Right ventricle myocardium inferior (tissue), 1 donor: ENCODE data around the gene FAM20A. TPM values are rescaled to one million over a fixed set of nuclear protein-coding genes. Genes with fewer than 3 reads are reported as not detected.

Experiments used
- ATAC-seq: fragments of 200-7000 bp; cut with Tn5 transposase; one replicate; pipeline ENCODE4 v1.9.1; 2020; ENCODE audit warnings: mild to moderate bottlenecking, moderate library complexity
- DNase-seq: peaks from one replicate; pipeline ENCODE4 v3.0.0; 2021; ENCODE audit errors: missing footprints
- intact Hi-C: fragments of 100-400 bp; cut with DNase I; formaldehyde crosslinking; loops from one replicate; pipeline ENCODE4 v1.11.0; 2022
- long read RNA-seq: library from polyadenylated mRNA; unstranded; transcript quantifications from one replicate; pipeline ENCODE4 v2.0.0, GENCODE V29; 2021
- total RNA-seq: library from RNA; stranded (reverse); fragmentation: NEBNext Ultra II Directional; extraction: Animal tissue kit (Norgen Biotek cat#: 25700); gene quantifications from one replicate; pipeline ENCODE4 v1.2.1, GENCODE V29; 2021
- donor health status: DM: no; HTN: yes; CAD: no; lungs with severe emphysema.

The FAM20A gene
- 4.6 TPM for total RNA-seq
- long read RNA-seq, partial matches to known transcripts, result 2 of 10 reads
- long read RNA-seq, other reads (novel, unspliced or antisense), result 4 of 10 reads

- peak; percentile 40 for ATAC-seq
- intact Hi-C loops, result no loop called here
- DNase-seq, result peak; percentile 76
Measured at GRCh38 chr17:68600931-68601564, at the start of gene FAM20A. TSS of gene FAM20A (minus strand) at chr17:68601367. CDS start at chr17:68600666, 701 bp downstream.

- DNase-seq (no peak), ATAC-seq (no peak)
Measured at GRCh38 chr17:68649324-68649723, 48.2 kb upstream of the FAM20A start.

GRCh38 chr17:68646626-68647526, 45.7 kb upstream of the FAM20A start:
- DNase-seq, result no peak
- ATAC-seq, result no peak
- intact Hi-C loops, result no loop called here

More at GRCh38 chr17:68649324-68649723, 48.2 kb upstream of the FAM20A start:
- intact Hi-C loops, result no loop called here

- intact Hi-C loops, result no loop called here
- ATAC-seq (peak; percentile 77), DNase-seq (peak; percentile 50)
Measured at GRCh38 chr17:68642118-68642412, 40.9 kb upstream of the FAM20A start.

GRCh38 chr17:68641276-68642117, 40.3 kb upstream of the FAM20A start:
- ATAC-seq (peak; percentile 39), DNase-seq (no peak)
- intact Hi-C loops, result no loop called here

GRCh38 chr17:68640242-68640989, 39.2 kb upstream of the FAM20A start:
- no peak for ATAC-seq
- intact Hi-C loops, result no loop called here
- no peak for DNase-seq

DNA sequence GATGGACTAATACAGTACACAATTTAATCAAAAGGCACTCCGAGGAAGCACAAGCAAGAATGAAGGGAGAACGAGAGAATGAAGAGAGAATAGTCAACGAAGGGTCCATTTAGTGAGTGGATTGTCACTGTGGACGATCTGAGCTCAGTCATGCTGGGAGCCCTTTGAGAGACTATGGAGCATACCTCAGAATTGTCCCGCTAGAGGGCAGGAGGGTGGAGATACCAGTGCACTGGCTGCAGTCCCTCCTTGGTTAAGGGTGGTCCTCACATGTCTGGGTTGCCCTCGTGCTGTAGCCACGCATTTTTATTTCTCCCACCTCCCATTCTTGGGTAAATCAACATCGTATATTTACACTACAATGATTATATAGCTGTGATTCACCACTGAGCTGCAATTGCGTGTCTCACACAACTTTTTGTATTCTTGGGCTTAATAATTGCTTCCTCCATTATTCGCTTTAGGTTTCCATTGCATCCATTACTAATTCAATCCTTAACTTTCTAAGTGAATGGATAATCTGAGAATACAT, 33.2 kb upstream of the FAM20A start:
- DNase-seq (no peak), ATAC-seq (no peak)
- intact Hi-C loops, result no loop called here

- ATAC-seq, result no peak
- no peak for DNase-seq
- intact Hi-C loops, result no loop called here
Measured at GRCh38 chr17:68628576-68628957, 27.4 kb upstream of the FAM20A start.

DNA sequence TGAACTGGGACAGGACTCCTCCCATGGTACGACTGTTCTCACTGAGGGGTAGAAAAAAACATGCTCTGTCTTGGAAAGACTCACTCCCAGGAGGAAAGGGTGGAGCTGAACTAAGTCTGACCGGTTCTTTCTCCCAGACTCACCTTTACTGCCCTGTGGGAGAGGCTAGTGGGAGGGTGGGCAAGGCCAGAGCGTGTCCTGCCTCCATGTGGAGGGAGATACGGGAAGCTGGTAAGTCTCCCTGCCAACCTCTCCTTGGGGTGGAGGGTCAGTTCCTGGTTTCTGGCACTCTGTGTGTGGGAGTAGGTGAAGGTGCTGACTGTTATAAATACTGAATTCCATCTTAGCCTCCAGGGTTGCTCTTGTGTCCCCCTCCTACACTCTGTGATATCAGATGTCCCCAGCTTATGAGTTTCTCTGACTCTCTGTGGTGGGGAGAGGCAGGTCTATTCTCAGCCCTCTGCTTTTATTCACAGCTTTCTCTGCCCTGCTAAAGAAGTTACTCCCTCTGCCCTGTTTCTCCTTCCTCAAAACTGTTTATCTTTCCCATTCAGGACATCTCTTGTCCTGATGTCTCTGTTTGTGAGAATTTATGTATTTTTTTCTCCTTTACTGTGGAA, 26.9 kb upstream of the FAM20A start:
- intact Hi-C loops, result no loop called here
- ATAC-seq, result peak; percentile 20
- no peak for DNase-seq

GRCh38 chr17:68624381-68624780, 23.2 kb upstream of the FAM20A start:
- DNase-seq, result no peak
- intact Hi-C loops, result no loop called here
- ATAC-seq, result no peak

- ATAC-seq (no peak), DNase-seq (no peak)
- intact Hi-C loops, result no loop called here
Measured at GRCh38 chr17:68623811-68624210, 22.6 kb upstream of the FAM20A start.

DNA sequence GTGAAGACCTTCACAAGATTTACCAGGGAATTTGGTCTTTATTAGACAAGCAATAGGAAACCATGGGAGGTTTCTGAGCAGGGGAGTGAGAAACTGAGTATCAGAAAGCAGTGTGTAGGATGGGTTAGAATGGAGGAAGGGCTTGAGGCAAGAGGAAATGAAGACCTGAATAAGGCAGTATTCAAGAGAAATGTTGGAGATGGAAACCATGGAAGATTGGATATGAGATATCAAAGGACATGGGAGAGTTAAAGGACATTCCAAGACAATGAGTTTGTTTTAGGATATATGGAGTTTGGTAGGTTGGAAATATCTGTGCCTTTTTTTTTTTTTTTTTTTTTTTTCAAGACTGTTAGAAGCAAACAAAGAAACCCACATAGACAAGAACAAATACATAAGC, 21.3 kb upstream of the FAM20A start:
- intact Hi-C loops, result no loop called here
- no peak for ATAC-seq
- DNase-seq, result no peak

DNA sequence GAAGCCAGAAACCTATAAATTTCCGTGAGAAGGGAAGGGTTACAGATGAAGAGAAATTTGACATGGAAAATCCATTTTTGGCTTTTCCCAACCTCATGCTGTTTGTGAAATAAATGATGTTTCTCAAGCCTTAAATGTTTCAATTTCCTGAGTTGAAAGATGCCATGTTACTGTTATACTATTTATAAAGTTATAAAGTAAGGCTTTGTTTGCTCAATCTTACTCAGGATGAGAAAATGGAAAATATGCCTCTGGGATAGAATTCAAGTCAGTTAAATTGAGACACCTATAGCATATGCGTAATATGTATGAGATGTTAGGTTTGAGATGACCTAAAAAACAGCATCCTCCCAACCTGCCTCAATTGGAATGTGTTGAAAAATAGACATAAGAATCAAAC, 19.9 kb upstream of the FAM20A start:
- intact Hi-C loops, result no loop called here
- ATAC-seq (no peak), DNase-seq (no peak)

DNA sequence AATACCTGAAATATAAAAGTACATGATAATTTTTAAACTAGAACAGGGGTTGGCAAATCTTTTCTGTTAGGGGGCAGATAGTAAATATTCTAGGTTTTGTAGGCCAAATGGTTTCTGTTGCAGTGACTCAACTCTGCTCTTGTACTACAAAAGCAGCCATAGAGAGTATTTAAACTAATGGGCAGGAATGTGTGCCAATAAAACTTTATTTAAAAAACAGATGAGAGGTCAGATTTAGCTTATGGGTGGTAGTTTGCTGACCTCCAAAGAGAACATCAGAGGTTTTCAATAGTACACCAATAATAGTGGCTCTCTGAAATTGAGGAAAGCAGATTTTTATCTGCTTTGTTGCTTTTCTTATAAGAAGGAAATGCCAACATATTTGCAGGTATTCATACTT, 15.2 kb upstream of the FAM20A start:
- intact Hi-C loops, result loop anchor here (10.0 kb wide), 1 partner anchor 138 kb away; no protein-coding TSS in a partner anchor
- no peak for DNase-seq
- ATAC-seq, result no peak

GRCh38 chr17:68614718-68615117, 13.6 kb upstream of the FAM20A start:
- DNase-seq, result no peak
- ATAC-seq, result no peak
- intact Hi-C loops, result loop anchor here (5.0 to 10.0 kb wide), 2 partner anchors 140 to 147 kb away; no protein-coding TSS in a partner anchor

DNA sequence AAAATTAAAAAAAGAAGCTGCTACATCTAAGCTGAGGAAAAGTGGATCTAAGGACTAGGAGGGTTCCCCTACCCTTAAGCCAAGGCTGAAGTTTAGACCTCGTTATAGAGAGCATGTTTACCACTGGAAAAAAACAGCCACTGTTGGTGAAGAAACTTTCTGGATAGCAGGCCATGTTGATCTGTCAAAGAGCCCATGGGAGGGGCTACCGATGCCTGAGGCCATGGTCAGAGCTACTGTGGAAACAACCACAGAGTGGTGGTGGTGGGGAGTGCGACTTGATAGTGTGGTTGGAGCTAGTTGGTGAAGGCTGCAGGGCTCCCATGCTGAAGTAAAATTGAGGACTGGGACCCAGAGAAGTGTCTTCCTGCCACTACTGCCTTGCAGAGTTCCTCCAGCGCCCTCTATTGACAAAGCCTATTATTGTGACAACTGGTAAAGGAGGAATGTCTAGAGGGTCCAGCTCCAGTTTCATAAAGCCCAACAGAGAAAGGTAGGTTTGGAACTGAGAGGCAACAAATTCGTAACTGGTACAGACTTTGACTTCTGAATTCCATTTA, 12.7 kb upstream of the FAM20A start:
- ATAC-seq (peak; percentile 39), DNase-seq (no peak)
- intact Hi-C loops, result loop anchor here (5.0 to 10.0 kb wide), 2 partner anchors 141 to 147 kb away; no protein-coding TSS in a partner anchor

GRCh38 chr17:68612923-68613292, 11.7 kb upstream of the FAM20A start:
- ATAC-seq, result no peak
- intact Hi-C loops, result loop anchor here (5.0 to 10.0 kb wide), 2 partner anchors 142 to 146 kb away; no protein-coding TSS in a partner anchor
- DNase-seq, result no peak
